SK-MEL-5 (cell line): ENCODE results near the gene NFILZ. TPM values are rescaled to one million over a fixed set of nuclear protein-coding genes. Genes with fewer than 3 reads are reported as not detected.
"Not testable (repeated sequence)": the region's sequence is repeated elsewhere in the genome, so short reads cannot be mapped to it uniquely, and the experiment has no call there.

ENCODE experiments used
- DNase-seq: peaks from one replicate; pipeline ENCODE4 v3.0.0-alpha.2; 2016; ENCODE audit warnings: low read depth, low spot score
- in situ Hi-C: cut with HindIII; loops from 2 replicates; pipeline ENCODE4 v1.10.0; 2016; ENCODE audit warnings: low sequenced_read_pairs, high pct_unique_total_duplicates, low pct_unique_long_range_greater_than_20kb
- total RNA-seq: library from RNA; depleted of rRNA; stranded (reverse); fragments of >200 nt; shearing (Covaris generic); gene quantifications from 2 replicates; pipeline ENCODE4 v1.2.3, GENCODE V29; 2014

The NFILZ gene
- total RNA-seq, 1 experiment from 2014 or later, result not detected

DNA sequence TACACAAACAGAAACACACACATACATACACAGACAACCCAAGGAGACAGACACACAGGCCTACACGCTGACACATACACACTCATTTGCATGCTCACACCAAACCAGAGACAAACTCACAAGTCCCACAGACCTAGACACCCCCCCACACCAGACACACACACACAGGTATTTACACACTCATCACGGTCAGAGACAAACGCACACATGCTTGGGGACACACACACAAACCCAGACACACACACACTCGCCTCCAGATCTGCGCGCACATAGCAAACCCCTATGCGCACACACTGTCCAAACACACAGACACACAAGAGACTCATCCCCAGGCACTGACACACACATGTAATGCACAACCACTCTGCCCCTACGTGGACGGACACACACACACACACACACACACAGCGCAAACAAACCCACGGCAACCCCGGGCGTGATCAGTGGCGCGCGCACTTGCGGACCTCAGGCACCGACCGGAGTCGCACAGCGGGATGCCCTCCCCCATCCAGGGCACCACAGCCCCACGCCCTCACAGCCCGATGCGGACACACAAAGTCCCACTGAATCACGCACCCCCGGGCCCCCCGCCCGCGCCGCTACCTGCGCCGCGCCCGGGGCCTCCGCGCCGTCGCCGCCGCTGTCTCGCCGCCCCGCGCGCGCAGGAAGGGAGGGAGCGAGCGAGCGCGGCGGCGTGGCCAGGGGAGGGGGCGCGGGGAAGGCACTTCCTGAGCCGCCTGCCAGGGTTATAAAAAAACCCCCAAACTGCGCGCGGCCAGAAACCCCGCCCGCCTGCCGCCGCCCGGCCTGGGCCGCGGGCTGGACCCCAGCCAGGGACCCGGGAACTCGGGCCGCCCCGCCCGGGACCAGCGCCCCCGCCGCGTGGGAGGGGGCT, 20.1 kb upstream of the NFILZ start, which contains the start of gene ADAMTS10:
Gene ADAMTS10, minus strand, starts transcription at position 675 of the 895 bp plus-strand sequence. CDS start 5,005 bp downstream, outside the sequence.
- in situ Hi-C loops, result no loop called here
- no peak for DNase-seq

DNA sequence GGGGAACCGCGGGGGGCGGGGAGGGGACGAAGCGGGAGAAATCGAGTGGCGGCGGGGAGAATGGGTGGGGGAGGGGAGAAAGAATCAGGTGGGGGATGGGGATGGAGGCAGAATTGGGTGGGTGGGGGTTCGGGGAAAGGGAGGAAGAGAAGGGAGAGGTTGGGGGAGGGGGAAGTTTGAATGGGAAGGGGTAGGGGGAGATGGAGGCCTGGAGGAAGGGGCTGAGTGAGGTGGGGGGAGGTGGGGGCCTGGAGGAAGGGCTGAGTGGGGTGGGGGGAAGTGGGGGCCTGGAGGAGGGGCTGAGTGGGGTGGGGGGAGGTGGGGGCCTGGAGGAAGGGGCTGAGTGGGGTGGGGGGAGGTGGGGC, 19.5 kb upstream of the NFILZ start:
- DNase-seq, result no peak
- in situ Hi-C loops, result no loop called here

DNA sequence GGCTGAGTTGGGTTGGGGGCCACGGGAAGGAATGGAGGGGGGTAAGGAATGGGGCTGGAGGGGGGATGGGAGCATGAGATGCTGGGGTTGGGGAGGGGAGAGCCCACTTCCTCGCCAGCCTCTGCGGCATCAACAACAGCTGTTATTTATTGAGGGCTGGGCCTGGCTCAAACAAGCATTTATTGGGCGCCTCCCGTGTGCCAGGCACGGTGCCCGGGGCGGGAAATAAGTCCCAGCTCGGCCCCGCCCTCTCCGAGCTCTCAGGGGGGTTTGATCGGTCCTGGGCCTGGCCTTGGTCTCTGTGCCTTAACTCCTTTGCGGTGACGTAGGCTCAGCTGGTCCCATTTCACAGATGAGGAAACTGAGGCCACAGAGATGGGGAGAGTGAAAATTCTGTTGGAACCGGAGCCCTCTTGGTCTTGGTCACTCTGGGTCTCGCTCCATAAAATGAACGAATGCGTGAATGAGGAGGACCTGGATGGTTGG, 19.0 kb upstream of the NFILZ start:
- DNase-seq, result no peak
- in situ Hi-C loops, result no loop called here

DNA sequence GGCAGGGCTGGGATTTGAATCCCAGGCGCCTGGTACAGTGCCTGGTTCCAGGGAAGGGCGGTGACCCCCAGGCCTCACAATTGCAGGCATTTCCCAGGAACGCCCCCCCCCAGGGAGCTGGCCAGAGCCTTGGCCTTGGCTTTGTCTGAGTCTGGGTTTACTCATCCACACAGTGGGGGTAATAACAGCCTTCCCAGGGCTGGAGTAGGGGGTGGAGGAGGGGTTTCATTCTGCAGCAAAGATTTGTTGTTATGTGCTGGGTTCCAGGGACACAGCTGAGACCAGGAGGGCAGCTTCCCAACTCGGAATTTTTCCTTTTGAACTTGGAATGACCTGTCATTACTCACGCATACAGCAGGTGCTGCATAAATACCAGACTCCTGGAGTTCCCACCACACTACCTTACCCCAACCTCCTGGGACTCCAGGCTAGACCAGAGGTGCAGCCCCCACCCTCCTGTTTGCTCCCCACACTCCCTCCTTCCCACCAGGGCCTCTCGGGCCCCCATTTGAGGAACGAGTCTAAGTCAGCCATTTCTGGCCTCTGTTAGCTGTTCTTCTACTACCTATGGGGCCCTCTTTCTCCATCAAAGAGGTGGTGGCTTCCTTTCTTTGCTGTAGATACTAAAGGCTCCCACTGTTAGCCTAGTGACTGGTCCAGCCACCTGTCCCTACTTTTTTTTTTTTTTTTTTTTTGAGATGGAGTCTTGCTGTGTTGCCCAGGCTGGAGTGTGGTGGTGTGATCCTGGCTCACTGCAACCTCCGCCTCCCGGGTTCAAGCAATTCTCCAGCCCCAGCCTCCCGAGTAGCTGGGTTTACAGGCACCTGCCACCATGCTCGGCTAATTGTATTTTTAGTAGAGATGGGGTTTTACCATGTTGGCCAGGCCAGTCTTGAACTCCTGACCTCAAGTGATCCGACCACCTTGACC, 18.3 kb upstream of the NFILZ start:
- in situ Hi-C loops, result no loop called here
- no peak for DNase-seq

DNA sequence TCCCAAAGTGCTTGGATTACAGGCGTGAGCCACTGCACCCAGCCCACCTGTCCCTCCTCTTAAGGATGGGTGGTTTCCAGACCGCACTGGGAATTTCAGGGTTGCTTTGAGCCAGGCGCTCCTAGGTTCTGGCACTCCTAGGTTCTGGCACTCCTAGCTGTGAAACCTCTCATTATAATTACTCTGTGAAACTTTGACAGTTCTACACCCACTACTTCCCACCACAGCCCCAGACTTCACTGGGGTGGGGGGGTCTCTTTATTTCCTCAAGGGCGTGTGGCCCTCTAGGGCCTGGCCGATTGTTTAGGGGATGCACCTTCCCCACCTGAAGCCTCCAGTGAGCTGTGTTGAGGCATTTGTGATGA, 17.6 kb upstream of the NFILZ start:
- no peak for DNase-seq
- in situ Hi-C loops, result no loop called here

GRCh38 chr19:8614455-8614854, 16.0 kb upstream of the NFILZ start:
- no peak for DNase-seq
- in situ Hi-C loops, result no loop called here

GRCh38 chr19:8615024-8615423, 15.4 kb upstream of the NFILZ start:
- no peak for DNase-seq
- in situ Hi-C loops, result no loop called here

DNA sequence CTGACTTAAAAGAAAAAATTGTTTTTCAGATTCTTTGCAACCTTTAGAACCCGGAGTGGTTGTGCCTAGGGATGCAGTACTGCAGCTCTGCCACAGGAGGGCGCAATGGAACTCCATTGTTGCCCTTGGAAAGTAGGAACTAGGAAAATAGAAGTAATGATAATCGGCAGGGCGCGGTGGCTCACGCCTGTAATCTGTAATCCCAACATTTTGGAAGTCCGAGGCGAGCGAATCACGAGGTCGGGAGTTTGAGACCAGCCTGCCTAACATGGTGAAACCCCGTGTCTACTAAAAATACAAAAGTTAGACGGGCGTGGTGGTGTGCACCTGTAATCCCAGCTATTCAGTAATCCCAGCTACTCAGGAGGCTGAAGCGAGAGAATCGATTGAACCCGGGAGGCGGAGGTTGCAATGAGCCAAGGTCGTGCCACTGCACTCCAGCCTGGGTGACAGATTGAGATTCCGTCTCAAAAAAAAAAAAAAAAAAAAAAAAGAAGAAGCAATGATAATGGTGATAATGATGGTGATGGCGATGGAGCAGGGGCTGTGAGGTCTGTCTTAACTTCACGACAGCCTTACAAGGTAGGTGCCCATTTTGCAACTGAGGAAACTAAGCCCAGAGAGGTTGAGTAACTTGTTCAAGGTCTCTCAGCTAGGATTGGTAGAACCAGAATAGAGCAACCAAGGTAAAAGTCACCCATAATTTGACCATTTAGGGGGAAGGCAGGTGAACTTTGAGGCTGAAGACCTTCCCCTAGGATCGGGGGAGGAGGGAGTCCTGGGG, 14.4 kb upstream of the NFILZ start:
- in situ Hi-C loops, result no loop called here
- DNase-seq, result peak; percentile 60

DNA sequence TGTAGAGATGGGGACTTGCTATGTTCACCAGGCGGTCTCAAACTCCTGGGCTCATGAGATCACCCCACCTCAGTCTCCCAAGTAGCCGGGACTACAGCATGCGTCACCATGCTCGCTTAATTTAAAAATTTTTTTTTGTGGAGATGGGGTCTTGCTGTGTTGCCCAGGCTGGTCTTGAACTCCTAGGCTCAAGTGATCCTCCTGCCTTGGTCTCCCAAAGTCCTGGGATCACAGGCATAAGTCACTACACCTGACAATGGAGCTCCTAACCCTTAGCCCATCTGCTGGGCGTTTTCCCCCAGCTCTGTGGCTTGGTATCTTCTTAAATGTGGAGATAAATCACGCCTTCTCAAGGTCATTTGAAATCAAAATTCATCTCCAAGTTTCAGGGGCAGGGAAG, 13.6 kb upstream of the NFILZ start:
- in situ Hi-C loops, result no loop called here

GRCh38 chr19:8617325-8617724, 13.1 kb upstream of the NFILZ start:
- DNase-seq, in situ Hi-C loops: not testable (repeated sequence)

More for the DNA sequence above, 13.6 kb upstream of the NFILZ start:
- DNase-seq, result no peak

DNA sequence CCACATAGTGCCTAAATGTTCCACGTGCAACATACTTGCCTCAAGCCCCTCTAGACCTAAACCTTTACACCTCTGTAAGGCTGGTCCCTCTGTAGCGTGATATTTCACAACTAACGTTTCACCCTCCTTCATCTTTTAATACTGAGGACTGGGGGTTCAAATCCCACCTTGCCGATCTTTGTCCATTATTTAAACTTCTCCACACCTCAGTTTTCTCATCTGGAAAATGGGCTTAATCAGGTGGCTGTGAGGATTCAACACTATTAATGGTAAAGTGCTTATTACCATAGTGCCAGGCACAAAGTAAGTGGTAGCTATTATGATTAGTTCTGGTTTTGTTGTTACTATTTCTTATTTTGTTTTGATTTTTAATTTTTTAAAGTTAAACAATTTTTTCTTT, 12.4 kb upstream of the NFILZ start:
- no peak for DNase-seq
- in situ Hi-C loops, result no loop called here

DNA sequence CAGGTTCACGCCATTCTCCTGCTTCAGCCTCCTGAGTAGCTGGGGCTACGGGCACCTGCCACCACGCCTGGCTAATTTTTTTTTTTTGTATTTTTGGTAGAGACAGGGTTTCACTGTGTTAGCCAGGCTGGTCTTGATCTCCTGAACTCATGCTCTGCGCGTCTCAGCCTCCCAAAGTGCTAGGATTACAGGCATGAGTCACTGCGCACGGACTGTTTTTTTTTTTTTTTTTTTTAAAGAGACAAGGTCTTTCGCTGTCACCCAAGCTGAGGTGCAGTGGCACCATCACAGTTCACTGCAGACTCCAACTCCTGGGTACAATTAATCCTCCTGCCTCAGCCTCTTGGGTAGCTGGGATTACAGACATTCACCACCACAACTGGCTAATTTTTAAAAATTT, 11.7 kb upstream of the NFILZ start:
- in situ Hi-C loops, result no loop called here
- peak; percentile 30 for DNase-seq

DNA sequence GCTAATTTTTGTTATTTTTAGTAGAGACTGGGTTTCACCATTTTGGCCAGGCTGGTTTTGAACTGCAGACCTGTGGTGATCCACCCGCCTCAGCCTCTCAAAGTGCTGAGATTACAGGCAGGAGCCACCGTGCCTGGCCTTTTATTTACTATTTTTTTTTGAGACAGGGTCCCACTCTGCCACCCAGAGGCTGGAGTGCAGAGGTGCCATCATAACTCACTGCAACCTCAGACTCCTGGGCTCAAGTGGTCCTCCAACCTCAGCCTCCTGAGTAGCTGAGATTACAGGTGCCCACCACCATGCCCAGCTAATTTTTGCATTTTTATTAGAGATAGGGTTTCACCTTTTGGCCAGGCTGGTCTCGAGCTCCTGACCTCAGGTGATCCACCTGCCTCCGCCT, 7.5 kb upstream of the NFILZ start:
- in situ Hi-C loops, result not testable (repeated sequence)
- DNase-seq, result peak; percentile 26

DNA sequence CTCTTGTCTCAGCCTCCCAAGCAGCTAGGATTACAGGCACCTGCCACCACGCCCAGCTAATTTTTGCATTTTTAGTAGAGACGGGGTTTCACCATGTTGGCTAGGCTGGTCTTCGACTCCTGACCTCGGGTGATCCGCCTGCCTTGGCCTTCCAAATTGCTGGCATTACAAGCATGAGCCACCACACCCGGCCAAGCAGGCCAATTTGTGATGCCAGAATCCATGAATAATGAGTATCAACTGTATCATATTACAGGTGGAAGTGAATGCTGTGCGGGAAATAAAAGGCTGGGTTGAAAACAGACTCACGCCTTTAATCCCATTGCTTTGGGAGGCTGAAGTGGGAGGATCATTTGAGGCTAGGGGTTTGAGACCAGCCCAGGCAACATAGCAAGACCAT, 3.6 kb upstream of the NFILZ start:
- no peak for DNase-seq
- in situ Hi-C loops, result no loop called here

DNA sequence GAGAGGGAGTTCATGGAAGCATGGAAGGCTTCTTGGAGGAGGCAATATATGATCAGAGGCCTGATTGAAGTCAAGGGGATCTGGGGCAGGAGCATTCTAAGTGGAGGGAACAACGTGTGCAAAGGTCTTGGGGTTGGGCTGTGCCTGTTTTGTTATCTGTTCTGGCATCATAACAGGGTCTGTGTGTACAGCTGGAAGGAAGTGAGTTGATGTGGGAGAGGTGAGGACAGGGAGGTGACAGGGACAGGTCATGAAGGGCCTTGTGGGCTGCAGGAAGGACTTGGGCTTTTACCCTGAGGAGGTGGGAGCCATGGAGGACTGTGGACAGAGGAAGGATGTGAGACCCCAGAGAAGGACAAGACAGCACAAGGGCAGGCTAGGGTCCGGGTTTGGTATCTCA, 1.2 kb upstream of the NFILZ start:
- DNase-seq, result no peak
- in situ Hi-C loops, result no loop called here

DNA sequence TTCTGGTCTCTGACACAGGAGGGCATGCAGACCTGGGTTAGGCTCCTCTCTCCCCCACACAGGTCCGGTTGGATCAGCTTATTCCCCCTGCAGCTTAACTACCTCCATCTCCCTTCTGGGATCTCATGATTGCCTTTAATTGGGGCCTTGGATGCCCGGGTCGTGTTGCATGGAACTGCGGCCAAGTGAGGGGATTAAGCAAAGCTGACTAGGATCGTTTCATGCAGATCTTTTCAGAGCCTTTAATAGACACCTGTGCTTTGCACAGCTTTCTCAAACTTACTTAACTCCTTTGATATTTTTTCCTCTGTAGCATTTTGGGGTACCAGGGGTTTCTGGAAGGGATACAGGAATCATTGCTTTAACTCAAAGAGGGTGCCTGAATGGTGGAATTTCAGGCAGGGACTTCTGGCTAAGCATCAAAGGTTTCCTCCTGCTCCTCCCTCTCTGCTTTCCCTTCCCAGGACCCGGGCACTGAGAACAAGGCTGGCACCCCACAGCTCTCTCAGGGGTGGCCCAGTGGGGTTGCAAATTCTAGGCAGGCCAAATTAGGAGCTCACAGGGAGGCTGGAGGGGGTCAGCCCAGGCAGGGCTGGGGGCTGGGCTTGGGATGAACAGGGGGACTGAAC, 477 bp downstream of the NFILZ start:
- in situ Hi-C loops, result no loop called here
- no peak for DNase-seq

- no peak for DNase-seq
- in situ Hi-C loops, result no loop called here
Measured at GRCh38 chr19:8631425-8631819, 989 bp downstream of the NFILZ start.
